H1 (cell line): ENCODE measurements around the gene GDAP1L1. TPM values are rescaled to one million over a fixed set of nuclear protein-coding genes. Genes with fewer than 3 reads are reported as not detected.

Experiments
- CTCF ChIA-PET: fragments of 300-600 bp; sonication (Branson Sonifier 250); formaldehyde crosslinking; loops from one replicate; lab custom pipeline; 2021; ENCODE audit not compliant: partially characterized antibody; lab: Charles Lee
- POLR2A ChIA-PET: fragments of 300-600 bp; sonication (Branson Sonifier 250); formaldehyde crosslinking; loops from one replicate; lab custom pipeline; 2021; ENCODE audit warnings: inconsistent platforms; ENCODE audit not compliant: partially characterized antibody; lab: Charles Lee
- DNase-seq, 2 experiments: peaks; one replicate each; pipeline versions ENCODE4 v3.0.0 to v3.0.0-alpha.2; 2010 to 2022; ENCODE audit warnings: low spot score in 2 of 2, low read depth in 1 of 2, mixed read lengths in 1 of 2
- FAIRE-seq: peaks from 2 replicates; lab custom pipeline; 2011; peaks lifted over from hg19 to GRCh38; lab: Jason Lieb, UNC
- H2AFZ ChIP-seq: 2 replicates; pipeline ENCODE4 v1.8.1; 2012; ENCODE audit warnings: low read length, inconsistent platforms
- H2AK5ac ChIP-seq: 2 replicates; pipeline ENCODE4 v1.6.1; 2013; ENCODE audit warnings: low read depth, low read length
- H2BK120ac ChIP-seq: replicated peaks from 2 replicates; pipeline ENCODE3; 2013; ENCODE audit warnings: low read depth, low read length, inconsistent platforms
- H2BK12ac ChIP-seq: 2 replicates; pipeline ENCODE4 v1.6.1; 2013; ENCODE audit warnings: low read depth, low read length
- H2BK15ac ChIP-seq: 2 replicates; pipeline ENCODE4 v1.6.1; 2013; ENCODE audit warnings: low read length
- H2BK20ac ChIP-seq: 2 replicates; pipeline ENCODE4 v1.6.1; 2013; ENCODE audit warnings: low read length
- H2BK5ac ChIP-seq: 2 replicates; pipeline ENCODE4 v1.6.1; 2013; ENCODE audit warnings: low read depth, low read length
- H3K14ac ChIP-seq: 2 replicates; pipeline ENCODE4 v1.6.1; 2013; ENCODE audit warnings: inconsistent platforms; ENCODE audit not compliant: insufficient read length
- H3K18ac ChIP-seq: 2 replicates; pipeline ENCODE4 v1.6.1; 2013; ENCODE audit warnings: low read length; ENCODE audit errors: extremely low read depth
- H3K23ac ChIP-seq: 2 replicates; pipeline ENCODE4 v1.6.1; 2013; ENCODE audit warnings: inconsistent platforms; ENCODE audit not compliant: insufficient read length
- H3K23me2 ChIP-seq: 2 replicates; pipeline ENCODE4 v1.6.1; 2013; ENCODE audit warnings: low read depth, low read length
- H3K27ac ChIP-seq: 2 replicates; pipeline ENCODE4 v1.6.1; 2011; ENCODE audit warnings: low read depth, low read length, inconsistent platforms
- H3K27me3 ChIP-seq, 4 experiments: replicated peaks in 1 of 4; 1 replicate in 1 of 4; 2 replicates in 3 of 4; pipeline versions ENCODE4 v1.6.1 to v1.8.1; 2011 to 2013; ENCODE audit warnings: low read length in 3 of 4, mild to moderate bottlenecking in 3 of 4, inconsistent platforms in 2 of 4, mixed read lengths in 2 of 4, moderate library complexity in 1 of 4; ENCODE audit not compliant: control insufficient read depth in 3 of 4, insufficient read depth in 3 of 4; ENCODE audit errors: extremely low read depth in 1 of 4
- H3K36me3 ChIP-seq, 4 experiments: 2 replicates each; pipeline versions ENCODE4 v1.6.1 to v1.8.1; 2011 to 2013; ENCODE audit warnings: mild to moderate bottlenecking in 4 of 4, low read length in 3 of 4, moderate library complexity in 2 of 4, control low read depth in 1 of 4, inconsistent platforms in 1 of 4; ENCODE audit not compliant: insufficient read depth in 4 of 4, control insufficient read depth in 2 of 4
- H3K4ac ChIP-seq: replicated peaks from 2 replicates; pipeline ENCODE3; 2013; ENCODE audit warnings: low read length, low read depth, mixed read lengths, inconsistent platforms; ENCODE audit not compliant: insufficient read length
- H3K4me1 ChIP-seq, 4 experiments: replicated peaks in 1 of 4; 1 replicate in 1 of 4; 2 replicates in 3 of 4; pipeline versions ENCODE4 v1.6.1 to v1.8.1; 2011 to 2013; ENCODE audit warnings: low read length in 3 of 4, inconsistent platforms in 2 of 4, mixed read lengths in 1 of 4; ENCODE audit not compliant: insufficient read depth in 4 of 4, control insufficient read depth in 3 of 4
- H3K4me2 ChIP-seq, 2 experiments: 2 replicates each; pipeline versions ENCODE4 v1.6.1 to v1.8.1; 2011 to 2013; ENCODE audit warnings: low read depth in 2 of 2, low read length in 2 of 2, control low read depth in 1 of 2, inconsistent platforms in 1 of 2, mild to moderate bottlenecking in 1 of 2; ENCODE audit not compliant: insufficient read depth in 1 of 2
- H3K4me3 ChIP-seq, 4 experiments: fragments of 200-600, 300-600 bp in 1 of 4; sonication (generic), shearing (Covaris generic), sonication (Bioruptor Twin) in 1 of 4; 2 replicates each; pipeline versions ENCODE4 v1.5.1 to v1.8.1; 2011 to 2016; ENCODE audit warnings: low read length in 4 of 4, low read depth in 3 of 4, control low read depth in 2 of 4, inconsistent platforms in 2 of 4, mild to moderate bottlenecking in 2 of 4, mixed read lengths in 1 of 4, moderate library complexity in 1 of 4; ENCODE audit not compliant: insufficient read depth in 2 of 4; ENCODE audit errors: extremely low read depth in 1 of 4
- H3K56ac ChIP-seq: replicated peaks from 2 replicates; pipeline ENCODE3; 2013; ENCODE audit warnings: low read depth, mild to moderate bottlenecking, mixed read lengths, low read length, inconsistent platforms; ENCODE audit not compliant: insufficient read length
- H3K79me1 ChIP-seq: 2 replicates; pipeline ENCODE4 v1.6.1; 2013; ENCODE audit warnings: low read depth, low read length, control low read depth
- H3K79me2 ChIP-seq, 2 experiments: 2 replicates each; pipeline versions ENCODE4 v1.6.1 to v1.8.1; 2012 to 2013; ENCODE audit warnings: low read length in 2 of 2, mild to moderate bottlenecking in 2 of 2, inconsistent platforms in 1 of 2; ENCODE audit not compliant: insufficient read depth in 2 of 2, control insufficient read depth in 1 of 2
- H3K9ac ChIP-seq, 4 experiments: replicated peaks in 1 of 4; 1 replicate in 1 of 4; 2 replicates in 3 of 4; pipeline versions ENCODE4 v1.6.1 to v1.8.1; 2011 to 2013; ENCODE audit warnings: low read depth in 3 of 4, low read length in 3 of 4, control low read depth in 2 of 4, mild to moderate bottlenecking in 2 of 4, moderate library complexity in 2 of 4, inconsistent platforms in 1 of 4; ENCODE audit errors: extremely low read depth in 1 of 4
- H3K9me3 ChIP-seq, 2 experiments: 2 replicates each; pipeline versions ENCODE4 v1.6.1 to v1.8.1; 2012 to 2013; ENCODE audit warnings: mild to moderate bottlenecking in 2 of 2, moderate library complexity in 2 of 2, control low read depth in 1 of 2, inconsistent platforms in 1 of 2, low read depth in 1 of 2, low read length in 1 of 2, mixed read lengths in 1 of 2; ENCODE audit not compliant: insufficient read depth in 2 of 2
- H4K20me1 ChIP-seq, 2 experiments: replicated peaks in 1 of 2; 2 replicates each; pipeline versions ENCODE3 to v1.8.1; 2011 to 2013; ENCODE audit warnings: inconsistent platforms in 2 of 2, low read length in 2 of 2, mild to moderate bottlenecking in 1 of 2; ENCODE audit not compliant: insufficient read depth in 2 of 2, control insufficient read depth in 1 of 2
- H4K5ac ChIP-seq: 2 replicates; pipeline ENCODE4 v1.6.1; 2013; ENCODE audit warnings: low read length, low read depth, mixed read lengths, inconsistent platforms; ENCODE audit not compliant: insufficient read length
- H4K8ac ChIP-seq: 2 replicates; pipeline ENCODE4 v1.8.0; 2013; ENCODE audit warnings: mild to moderate bottlenecking, moderate library complexity, low read length, inconsistent platforms; ENCODE audit not compliant: insufficient read depth; ENCODE audit errors: extremely low read depth
- H4K91ac ChIP-seq: replicated peaks from 2 replicates; pipeline ENCODE3; 2013; ENCODE audit warnings: low read length, mixed read lengths, inconsistent platforms; ENCODE audit not compliant: insufficient read length
- CREB1 ChIP-seq: IDR thresholded peaks from 2 replicates; pipeline ENCODE4 v1.6.1; 2012; ENCODE audit warnings: inconsistent platforms
- RAD21 ChIP-seq, 2 experiments: IDR thresholded peaks in 1 of 2; conservative IDR thresholded peaks in 1 of 2; 2 replicates each; pipeline ENCODE4 v1.6.1; 2011; ENCODE audit warnings: low read depth in 2 of 2, low read length in 2 of 2, improper control_type of control experiment in 1 of 2, inconsistent platforms in 1 of 2, mild to moderate bottlenecking in 1 of 2, moderate library complexity in 1 of 2
- TBP ChIP-seq: IDR thresholded peaks from 2 replicates; pipeline ENCODE4 v1.6.1; 2011; ENCODE audit warnings: low read depth, low read length, improper control_type of control experiment
- YY1 ChIP-seq: IDR thresholded peaks from 2 replicates; pipeline ENCODE4 v1.6.1; 2011; ENCODE audit warnings: low read depth, mild to moderate bottlenecking, low read length
- polyA plus RNA-seq, 7 experiments: library from polyadenylated mRNA; depleted of rRNA in 3 of 7; stranded (reverse) in 5 of 7; unstranded in 2 of 7; fragments of >200 nt in 5 of 7; fragments of 200-250 nt in 2 of 7; gene quantifications; 1 replicate in 5 of 7; 2 replicates in 1 of 7; 4 replicates in 1 of 7; pipeline versions ENCODE4 v1.2.1 to v1.2.3, GENCODE V29; 2011 to 2013; ENCODE audit warnings: missing spikeins in 2 of 7, mixed read lengths in 2 of 7
- total RNA-seq: library from RNA; stranded (reverse); fragmentation: NEBNext Ultra II Directional; extraction: Animal tissue kit (Norgen Biotek cat#: 25700); gene quantifications from 2 replicates; pipeline ENCODE4 v1.2.1, GENCODE V29; 2021
- TF ChIP-seq, protein P1 (sequence below): IDR thresholded peaks from 2 replicates; pipeline ENCODE4 v1.6.1; 2012; ENCODE audit warnings: inconsistent platforms

GDAP1L1 gene
- total and polyA plus RNA-seq, 2 of the 8 experiments (the other 6 are each of a cell fraction or from before 2014, with no cell fraction given) = 8.5 to 63.1 TPM

DNA sequence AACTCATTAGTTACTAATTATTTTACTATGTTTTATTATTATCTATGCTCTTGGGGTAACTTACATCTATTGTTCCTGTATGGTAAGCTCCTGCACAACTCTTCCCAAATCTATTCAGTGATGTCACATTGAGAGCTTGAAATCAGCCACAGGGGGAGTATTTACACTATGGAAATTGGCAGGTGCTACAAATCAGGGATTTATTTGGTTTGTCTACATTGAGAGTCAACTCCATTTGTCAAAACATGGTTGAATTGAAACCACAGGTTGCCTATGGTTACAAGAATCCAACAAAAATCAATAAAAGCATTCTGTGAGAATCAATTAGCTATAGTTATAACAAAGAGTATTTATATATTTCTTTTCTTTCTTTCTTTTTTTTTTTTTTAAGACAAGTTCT is 67.8 kb downstream of the GDAP1L1 start:
- H3K36me3 ChIP-seq = no peaks in the 10 kb centered on the region
- H2BK120ac ChIP-seq = no peak overlapping the region
- H3K27me3 ChIP-seq = peaks cover 0 to 17% (median 7%) of the 10 kb centered on the region in 4 experiments; a peak in 4 of 7 replicates
- H3K4me1 ChIP-seq = peaks cover 0 to 5% (median 2%) of the 10 kb centered on the region in 4 experiments; a peak in 2 of 7 replicates
- DNase-seq = no peak
- H3K23ac ChIP-seq = no peak overlapping the region
- no peak overlapping the region for H4K91ac ChIP-seq
- H3K4me3 ChIP-seq = no peak overlapping the region
- H3K18ac ChIP-seq = no peak overlapping the region
- no peak overlapping the region for H3K56ac ChIP-seq
- no peak overlapping the region for H2AK5ac ChIP-seq
- no peaks in the 10 kb centered on the region for H3K79me2 ChIP-seq
- CTCF ChIA-PET = interaction anchor here (0.6 to 11.3 kb wide), 7 partner anchors 12 to 404 kb away, joined by 3 to 139 read pairs (median 3); no protein-coding TSS in a partner anchor
- no peak overlapping the region for H3K9ac ChIP-seq
- peaks cover 5% of the 10 kb centered on the region for H3K23me2 ChIP-seq
- no peak overlapping the region for H3K27ac ChIP-seq
- H2BK20ac ChIP-seq = no peak overlapping the region
- no peak overlapping the region for H3K4me2 ChIP-seq
- no peak overlapping the region for H3K14ac ChIP-seq
- POLR2A ChIA-PET = no interaction called here
- no peaks in the 10 kb centered on the region for H3K9me3 ChIP-seq
- no peak overlapping the region for H2BK12ac ChIP-seq
- no peak overlapping the region for H2BK5ac ChIP-seq
- H2AFZ ChIP-seq = no peak overlapping the region
- no peak overlapping the region for H3K4ac ChIP-seq
- H2BK15ac ChIP-seq = no peak overlapping the region
- H4K8ac ChIP-seq = no peak overlapping the region
- FAIRE-seq = no peak
- no peaks in the 10 kb centered on the region for H4K20me1 ChIP-seq
- no peak overlapping the region for H4K5ac ChIP-seq
- no peaks in the 10 kb centered on the region for H3K79me1 ChIP-seq
- TF ChIP-seq, protein P1, sequence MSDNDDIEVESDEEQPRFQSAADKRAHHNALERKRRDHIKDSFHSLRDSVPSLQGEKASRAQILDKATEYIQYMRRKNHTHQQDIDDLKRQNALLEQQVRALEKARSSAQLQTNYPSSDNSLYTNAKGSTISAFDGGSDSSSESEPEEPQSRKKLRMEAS = no peak
- no peak for TF ChIP-seq RAD21 (IDR thresholded peaks at IDR 0.05 in 1 of 2, conservative IDR thresholded peaks at IDR 0.05 in 1 of 2; ENCODE audit: low read depth in 2 of 2, low read length in 2 of 2)
- no peak for TF ChIP-seq TBP
- TF ChIP-seq YY1 = no peak
- no peak for TF ChIP-seq CREB1
